Endothelial cell of umbilical vein (primary cell): ENCODE data around the gene CFAP61. TPM values are rescaled to one million over a fixed set of nuclear protein-coding genes. Genes with fewer than 3 reads are reported as not detected.

ENCODE experiments used
- BruUV-seq: library from RNA; stranded (reverse); fragments of 400-500 nt; replicated peaks from 2 replicates; lab custom pipeline; 2021; lab: Mats Ljungman, UMichigan
- CTCF ChIA-PET: fragments of 300-600, 350-600 bp; sonication (Branson Sonifier 250); formaldehyde crosslinking; loops from one replicate; lab custom pipeline; 2021; ENCODE audit warnings: antibody characterized with exemption, inconsistent platforms; lab: Charles Lee
- POLR2A ChIA-PET: fragments of 300-600, 350-600 bp; sonication (Branson Sonifier 250); formaldehyde crosslinking; loops from one replicate; lab custom pipeline; 2021; ENCODE audit warnings: antibody characterized with exemption, inconsistent platforms; lab: Charles Lee
- DNase-seq: peaks from one replicate; pipeline ENCODE4 v3.0.0-alpha.2; 2011; ENCODE audit warnings: low read depth, low spot score
- FAIRE-seq: peaks from 2 replicates; lab custom pipeline; 2011; peaks lifted over from hg19 to GRCh38; lab: Jason Lieb, UNC
- H2AFZ ChIP-seq: 2 replicates; pipeline ENCODE4 v1.6.0; 2012; ENCODE audit warnings: low read depth, low read length, control low read depth, inconsistent platforms
- H3K27ac ChIP-seq: 2 replicates; pipeline ENCODE4 v1.5.1; 2011; ENCODE audit warnings: low read depth, mild to moderate bottlenecking, control low read depth, low read length, moderate library complexity; ENCODE audit not compliant: insufficient read depth
- H3K27me3 ChIP-seq, 2 experiments: 2 replicates each; pipeline versions ENCODE4 v1.6.0 to v1.6.1; 2011; ENCODE audit warnings: low read length in 2 of 2, mixed read lengths in 1 of 2; ENCODE audit not compliant: control insufficient read depth in 2 of 2, insufficient read depth in 2 of 2
- H3K36me3 ChIP-seq, 2 experiments: 2 replicates in 1 of 2; 3 replicates in 1 of 2; pipeline ENCODE4 v1.5.1; 2011; ENCODE audit warnings: low read length in 2 of 2, mild to moderate bottlenecking in 1 of 2, moderate library complexity in 1 of 2; ENCODE audit not compliant: control insufficient read depth in 2 of 2, insufficient read depth in 2 of 2; ENCODE audit errors: extremely low read depth in 1 of 2
- H3K4me1 ChIP-seq: 3 replicates; pipeline ENCODE4 v1.5.1; 2011; ENCODE audit warnings: mild to moderate bottlenecking, low read length; ENCODE audit not compliant: control insufficient read depth, insufficient read depth; ENCODE audit errors: extremely low read depth
- H3K4me2 ChIP-seq: 2 replicates; pipeline ENCODE4 v1.6.1; 2011; ENCODE audit warnings: low read length, control low read depth, mixed read lengths; ENCODE audit not compliant: insufficient read depth
- H3K4me3 ChIP-seq, 3 experiments: fragments of 200-600 bp in 1 of 3; sonication (generic), shearing (Covaris generic) in 1 of 3; replicated peaks in 1 of 3; 2 replicates each; pipeline ENCODE4 v1.5.1; 2011 to 2016; ENCODE audit warnings: control low read depth in 3 of 3, low read length in 3 of 3, mild to moderate bottlenecking in 2 of 3, inconsistent platforms in 1 of 3, low read depth in 1 of 3, moderate library complexity in 1 of 3; ENCODE audit not compliant: insufficient read depth in 1 of 3
- H3K79me2 ChIP-seq: 2 replicates; pipeline ENCODE4 v1.6.0; 2012; ENCODE audit warnings: low read length, inconsistent platforms; ENCODE audit not compliant: control insufficient read depth, insufficient read depth
- H3K9ac ChIP-seq: replicated peaks from 2 replicates; pipeline ENCODE3; 2011; ENCODE audit warnings: low read length, control low read depth; ENCODE audit not compliant: insufficient read depth; ENCODE audit errors: extremely low read depth
- H3K9me1 ChIP-seq: replicated peaks from 3 replicates; pipeline ENCODE4 v1.6.0; 2011; ENCODE audit warnings: mild to moderate bottlenecking, low read length; ENCODE audit not compliant: control insufficient read depth, insufficient read depth; ENCODE audit errors: extremely low read depth
- H3K9me3 ChIP-seq: replicated peaks from 2 replicates; pipeline ENCODE4 v1.5.1; 2012; ENCODE audit warnings: low read length, inconsistent platforms; ENCODE audit not compliant: control insufficient read depth, insufficient read depth
- H4K20me1 ChIP-seq: replicated peaks from 2 replicates; pipeline ENCODE3; 2011; ENCODE audit warnings: mild to moderate bottlenecking, low read length; ENCODE audit not compliant: control insufficient read depth, insufficient read depth; ENCODE audit errors: extremely low read depth
- CTCF ChIP-seq, 2 donors: IDR thresholded peaks; 1 replicate in 1 of 2; 2 replicates in 1 of 2; pipeline ENCODE4 v1.5.1; 2011; ENCODE audit warnings: low read length in 2 of 2, mild to moderate bottlenecking in 2 of 2, moderate library complexity in 2 of 2, control low read depth in 1 of 2, inconsistent platforms in 1 of 2, low read depth in 1 of 2; ENCODE audit not compliant: insufficient read depth in 1 of 2; ENCODE audit errors: extremely low read depth in 1 of 2
- EZH2 ChIP-seq: IDR thresholded peaks from 2 replicates; pipeline ENCODE4 v1.6.1; 2012; ENCODE audit warnings: borderline replicate concordance, low read depth, mild to moderate bottlenecking, moderate library complexity, low read length, inconsistent platforms; ENCODE audit not compliant: severe bottlenecking
- FOS ChIP-seq: IDR thresholded peaks from 2 replicates; pipeline ENCODE4 v1.6.1; 2011; ENCODE audit warnings: mild to moderate bottlenecking, low read length, moderate library complexity, borderline replicate concordance; ENCODE audit not compliant: insufficient read depth
- GATA2 ChIP-seq: IDR thresholded peaks from 2 replicates; pipeline ENCODE4 v1.7.0; 2011; ENCODE audit warnings: low read depth, mild to moderate bottlenecking, moderate library complexity, mixed read lengths, low read length; ENCODE audit not compliant: insufficient read length, insufficient read depth
- JUN ChIP-seq: IDR thresholded peaks from 2 replicates; pipeline ENCODE4 v1.6.1; 2011; ENCODE audit warnings: borderline replicate concordance, low read depth; ENCODE audit not compliant: insufficient read length, insufficient read depth
- MAX ChIP-seq: IDR thresholded peaks from 2 replicates; pipeline ENCODE4 v1.6.1; 2011; ENCODE audit not compliant: insufficient read depth, insufficient read length
- POLR2A ChIP-seq: IDR thresholded peaks from 2 replicates; pipeline ENCODE4 v1.6.1; 2012; ENCODE audit warnings: low read depth, mild to moderate bottlenecking, control low read depth, low read length
- POLR2AphosphoS5 ChIP-seq: IDR thresholded peaks from 2 replicates; pipeline ENCODE4 v1.6.1; 2012; ENCODE audit warnings: low read depth, mild to moderate bottlenecking, control low read depth, low read length, moderate library complexity; ENCODE audit not compliant: insufficient read depth
- dilution Hi-C: fragments of 300-500 bp; cut with MboI; formaldehyde crosslinking; loops from one replicate; pipeline ENCODE4 v1.15.0; 2019; ENCODE audit warnings: low sequenced_read_pairs; ENCODE audit not compliant: extremely low pct_ligation_motif_present
- intact Hi-C: fragments of 100-400 bp; cut with micrococcal nuclease; formaldehyde crosslinking; loops from one replicate; pipeline ENCODE4 v1.10.0; 2022
- polyA plus RNA-seq, 4 experiments: library from polyadenylated mRNA; depleted of rRNA in 3 of 4; stranded (reverse) in 3 of 4; unstranded in 1 of 4; fragments of >200 nt; gene quantifications; 2 replicates each; pipeline versions ENCODE4 v1.2.1 to v1.2.3, GENCODE V29; 2011 to 2012; ENCODE audit warnings: missing spikeins in 1 of 4
- total RNA-seq: library from RNA; stranded (reverse); gene quantifications from 2 replicates; pipeline ENCODE4 v1.2.3, GENCODE V29; 2021

The CFAP61 gene
- total and polyA plus RNA-seq, 2 donors (not counting 3 experiments of a cell fraction or from before 2014, with no cell fraction given) = not detected

- Histone ChIP-seq H3K79me2 (no peaks in the 10 kb centered on the region), H3K36me3 (no peaks in the 10 kb centered on the region), H3K4me2 (no peak overlapping the region), H2AFZ (no peak overlapping the region), H4K20me1 (no peaks in the 10 kb centered on the region), H3K9me3 (no peaks in the 10 kb centered on the region), H3K4me3 (no peak overlapping the region), H3K27ac (no peak overlapping the region), H3K4me1 (no peaks in the 10 kb centered on the region), H3K27me3 (peaks cover 0 to 2% of the 10 kb centered on the region in 2 experiments), H3K9ac (no peak overlapping the region), H3K9me1 (no peaks in the 10 kb centered on the region)
- ChIA-PET CTCF (no interaction called here), POLR2A (no interaction called here)
- intact Hi-C loops = no loop called here
- no peak for TF ChIP-seq FOS
- TF ChIP-seq EZH2 = no peak
- TF ChIP-seq POLR2A = no peak
- no peak for TF ChIP-seq MAX
- no peak for TF ChIP-seq JUN
- no peak for DNase-seq
- no peak for FAIRE-seq
- no TSS peak for BruUV-seq
- dilution Hi-C loops = no loop called here
These were observed 144.3 kb downstream of the CFAP61 start for GRCh38 chr20:20196610-20197009.

GRCh38 chr20:20198011-20198410 lies 145.7 kb downstream of the CFAP61 start:
- TF ChIP-seq CTCF (IDR thresholded peaks at IDR 0.05; ENCODE audit: extremely low read depth in 1 of 2, insufficient read depth in 1 of 2, low read depth in 1 of 2, low read length in 2 of 2) = no peak
- no peak for TF ChIP-seq JUN
- TF ChIP-seq FOS = no peak
- TF ChIP-seq EZH2 = no peak
- no peak for TF ChIP-seq MAX
- no peak for TF ChIP-seq POLR2AphosphoS5
- no peak for TF ChIP-seq POLR2A
- TF ChIP-seq GATA2 = no peak
- Histone ChIP-seq H2AFZ (no peak overlapping the region), H3K4me3 (no peak overlapping the region), H3K9ac (no peak overlapping the region), H3K9me3 (no peaks in the 10 kb centered on the region), H3K27me3 (peaks cover 0 to 2% of the 10 kb centered on the region in 2 experiments), H3K4me2 (no peak overlapping the region), H3K27ac (no peak overlapping the region), H3K36me3 (no peaks in the 10 kb centered on the region), H4K20me1 (no peaks in the 10 kb centered on the region), H3K79me2 (no peaks in the 10 kb centered on the region), H3K9me1 (no peaks in the 10 kb centered on the region), H3K4me1 (no peaks in the 10 kb centered on the region)
- intact Hi-C loops (no loop called here), dilution Hi-C loops (no loop called here)
- BruUV-seq = no TSS peak
- ChIA-PET CTCF (no interaction called here), POLR2A (no interaction called here)
- peak; percentile 24 for FAIRE-seq
- DNase-seq = peak; percentile 3
